ENCODE data around the gene RNF114. TPM values are rescaled to one million over a fixed set of nuclear protein-coding genes. Genes with fewer than 3 reads are reported as not detected.

The RNF114 gene
- total RNA-seq, 1 experiment from 2014 or later = 88.1 TPM

- TF ChIP-seq, protein P1, sequence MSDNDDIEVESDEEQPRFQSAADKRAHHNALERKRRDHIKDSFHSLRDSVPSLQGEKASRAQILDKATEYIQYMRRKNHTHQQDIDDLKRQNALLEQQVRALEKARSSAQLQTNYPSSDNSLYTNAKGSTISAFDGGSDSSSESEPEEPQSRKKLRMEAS (CRISPR knock-in tag; IDR thresholded peaks at IDR 0.05) = no peak
- no peak for TF ChIP-seq OVOL2 (CRISPR knock-in tag; IDR thresholded peaks at IDR 0.05; ENCODE audit: borderline replicate concordance)
- TF ChIP-seq, protein P2, sequence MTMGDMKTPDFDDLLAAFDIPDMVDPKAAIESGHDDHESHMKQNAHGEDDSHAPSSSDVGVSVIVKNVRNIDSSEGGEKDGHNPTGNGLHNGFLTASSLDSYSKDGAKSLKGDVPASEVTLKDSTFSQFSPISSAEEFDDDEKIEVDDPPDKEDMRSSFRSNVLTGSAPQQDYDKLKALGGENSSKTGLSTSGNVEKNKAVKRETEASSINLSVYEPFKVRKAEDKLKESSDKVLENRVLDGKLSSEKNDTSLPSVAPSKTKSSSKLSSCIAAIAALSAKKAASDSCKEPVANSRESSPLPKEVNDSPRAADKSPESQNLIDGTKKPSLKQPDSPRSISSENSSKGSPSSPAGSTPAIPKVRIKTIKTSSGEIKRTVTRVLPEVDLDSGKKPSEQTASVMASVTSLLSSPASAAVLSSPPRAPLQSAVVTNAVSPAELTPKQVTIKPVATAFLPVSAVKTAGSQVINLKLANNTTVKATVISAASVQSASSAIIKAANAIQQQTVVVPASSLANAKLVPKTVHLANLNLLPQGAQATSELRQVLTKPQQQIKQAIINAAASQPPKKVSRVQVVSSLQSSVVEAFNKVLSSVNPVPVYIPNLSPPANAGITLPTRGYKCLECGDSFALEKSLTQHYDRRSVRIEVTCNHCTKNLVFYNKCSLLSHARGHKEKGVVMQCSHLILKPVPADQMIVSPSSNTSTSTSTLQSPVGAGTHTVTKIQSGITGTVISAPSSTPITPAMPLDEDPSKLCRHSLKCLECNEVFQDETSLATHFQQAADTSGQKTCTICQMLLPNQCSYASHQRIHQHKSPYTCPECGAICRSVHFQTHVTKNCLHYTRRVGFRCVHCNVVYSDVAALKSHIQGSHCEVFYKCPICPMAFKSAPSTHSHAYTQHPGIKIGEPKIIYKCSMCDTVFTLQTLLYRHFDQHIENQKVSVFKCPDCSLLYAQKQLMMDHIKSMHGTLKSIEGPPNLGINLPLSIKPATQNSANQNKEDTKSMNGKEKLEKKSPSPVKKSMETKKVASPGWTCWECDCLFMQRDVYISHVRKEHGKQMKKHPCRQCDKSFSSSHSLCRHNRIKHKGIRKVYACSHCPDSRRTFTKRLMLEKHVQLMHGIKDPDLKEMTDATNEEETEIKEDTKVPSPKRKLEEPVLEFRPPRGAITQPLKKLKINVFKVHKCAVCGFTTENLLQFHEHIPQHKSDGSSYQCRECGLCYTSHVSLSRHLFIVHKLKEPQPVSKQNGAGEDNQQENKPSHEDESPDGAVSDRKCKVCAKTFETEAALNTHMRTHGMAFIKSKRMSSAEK (CRISPR knock-in tag; IDR thresholded peaks at IDR 0.05; ENCODE audit: borderline replicate concordance) = no peak
Observed at GRCh38 chr20:49935746-49936152, 448 bp upstream of the RNF114 start (continued).

DNA sequence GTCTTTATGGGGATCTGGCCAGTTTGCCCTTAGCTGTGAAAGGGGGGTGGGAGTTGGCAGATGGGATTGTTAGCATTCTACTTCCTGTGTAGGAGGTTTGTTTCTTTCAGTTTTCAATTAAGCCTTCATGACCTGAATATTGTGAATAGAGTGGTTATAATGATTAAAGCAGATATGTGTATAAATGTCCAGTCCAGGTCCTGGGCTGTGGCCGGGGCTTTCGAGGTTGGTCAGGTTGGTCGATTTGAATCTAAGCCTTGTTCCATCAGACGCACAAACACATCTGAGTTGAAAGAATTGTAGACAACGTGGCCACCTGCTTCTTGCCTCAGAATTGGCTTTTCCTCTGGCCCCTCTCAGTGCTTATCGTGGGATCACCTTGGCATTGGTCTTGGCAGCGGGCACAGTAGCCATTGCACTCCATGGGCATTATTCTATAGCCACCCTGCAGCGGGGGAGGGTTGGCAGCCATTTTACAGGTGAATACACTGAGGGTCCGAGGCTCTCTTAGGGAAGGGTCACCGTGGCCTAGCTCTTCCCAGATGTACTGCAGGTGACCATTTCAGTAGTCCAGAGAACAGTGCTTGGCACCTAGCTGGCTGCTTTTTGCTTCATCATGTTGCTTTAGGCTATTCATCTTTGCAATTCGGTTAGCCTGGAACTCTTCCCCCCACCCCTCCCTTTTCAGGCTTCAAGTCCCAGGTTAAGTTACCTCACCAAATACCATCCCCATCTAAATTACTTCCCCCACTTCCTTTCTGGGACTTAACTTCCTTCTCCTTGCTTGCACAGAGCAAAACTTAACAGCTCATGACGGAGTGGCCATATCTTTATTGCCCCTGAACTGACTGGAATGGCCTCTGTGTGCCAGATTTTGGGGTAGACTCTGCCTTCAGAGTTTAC lies 1.1 kb downstream of the RNF114 start:
- DNase-seq (ENCODE audit: low spot score) (no peak), ATAC-seq (peak; percentile 14; the same call in 1 of the 2 replicates)
- TF ChIP-seq PRDM15 (CRISPR knock-in tag; IDR thresholded peaks at IDR 0.05) (peak; percentile 40; the same call in 1 of the 2 replicates), TEAD1 (CRISPR knock-in tag; IDR thresholded peaks at IDR 0.05) (no peak)
- TF ChIP-seq, protein P1 (CRISPR knock-in tag; IDR thresholded peaks at IDR 0.05) = 0 out of 2 replicates have a peak, but pooled peaks have one; percentile 17
- Mint-ChIP-seq H3K4me3 (peak overlapping the region; percentile 97), H3K27me3 (ENCODE audit: low read depth) (no peaks in the 10 kb centered on the region), H3K27ac (peak overlapping the region; percentile 93), H3K36me3 (peaks cover 22% of the 10 kb centered on the region), H3K4me1 (peaks cover 30% of the 10 kb centered on the region), H3K9me3 (no peaks in the 10 kb centered on the region)
- CTCF ChIA-PET = interaction anchor here (0.8 to 2.6 kb wide), 6 partner anchors 27 to 396 kb away, joined by 3 to 16 read pairs (median 7); no protein-coding TSS in a partner anchor
- POLR2A ChIA-PET = interaction anchor here (1.3 kb wide), 1 partner anchor 21 kb away, joined by 3 read pairs; the partner anchor contains the start of gene SPATA2

DNA sequence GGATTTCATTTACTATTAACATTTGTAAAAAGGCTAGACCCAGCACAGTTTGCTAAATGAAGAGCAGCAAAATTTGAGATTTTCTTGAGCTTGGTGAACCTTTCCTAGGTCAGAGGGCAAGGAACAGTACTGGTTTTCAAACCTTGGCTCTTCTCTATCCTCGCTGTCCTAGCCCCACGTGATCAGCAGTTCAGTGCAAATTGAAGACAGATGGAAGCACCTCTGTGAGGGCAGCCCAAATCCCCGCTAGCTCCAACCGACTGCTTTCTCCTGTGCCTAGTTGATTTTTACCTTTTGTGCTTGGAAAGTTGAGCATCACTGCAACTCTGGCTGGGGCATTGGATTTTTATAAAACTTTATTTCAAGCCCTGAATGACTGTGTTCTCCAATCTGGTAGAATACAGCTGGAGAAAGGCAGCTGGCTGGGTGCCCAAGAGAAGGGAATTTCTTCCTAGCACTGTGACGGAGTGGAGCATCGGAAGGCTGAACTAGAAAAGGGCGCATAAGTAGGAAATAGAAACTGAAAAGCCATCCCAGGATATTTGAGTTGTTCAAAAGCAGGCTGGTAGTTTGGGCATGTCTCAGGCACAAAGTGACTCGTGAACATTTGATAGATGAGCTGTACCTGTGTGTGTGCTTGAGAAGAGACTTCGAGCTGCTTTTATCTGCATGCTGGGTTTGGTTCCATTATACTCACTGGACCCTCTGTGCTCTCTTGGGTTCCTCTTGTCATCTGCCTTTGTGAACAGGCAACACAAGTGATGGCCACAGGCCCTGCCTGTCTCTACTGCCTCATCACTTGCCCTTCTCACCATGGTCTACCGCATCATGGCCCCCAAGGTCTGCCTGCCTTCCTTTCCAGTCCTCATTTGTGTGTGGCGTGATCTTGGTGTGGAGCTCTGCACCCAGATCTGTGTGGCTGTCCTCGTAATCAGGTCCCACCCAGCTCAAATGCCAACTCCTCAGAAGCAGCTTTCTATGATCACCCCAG lies 2.3 kb downstream of the RNF114 start:
- ATAC-seq (no peak), DNase-seq (ENCODE audit: low spot score) (no peak)
- POLR2A ChIA-PET = interaction anchor here (1.3 kb wide), 1 partner anchor 23 kb away, joined by 3 read pairs; the partner anchor contains the start of gene SPATA2
- 0 out of 2 replicates have a peak, but pooled peaks have one; percentile 14 for TF ChIP-seq GABPB1 (CRISPR knock-in tag; IDR thresholded peaks at IDR 0.05)
- TF ChIP-seq, protein P3, sequence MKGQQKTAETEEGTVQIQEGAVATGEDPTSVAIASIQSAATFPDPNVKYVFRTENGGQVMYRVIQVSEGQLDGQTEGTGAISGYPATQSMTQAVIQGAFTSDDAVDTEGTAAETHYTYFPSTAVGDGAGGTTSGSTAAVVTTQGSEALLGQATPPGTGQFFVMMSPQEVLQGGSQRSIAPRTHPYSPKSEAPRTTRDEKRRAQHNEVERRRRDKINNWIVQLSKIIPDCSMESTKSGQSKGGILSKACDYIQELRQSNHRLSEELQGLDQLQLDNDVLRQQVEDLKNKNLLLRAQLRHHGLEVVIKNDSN (CRISPR knock-in tag; IDR thresholded peaks at IDR 0.05) = peak; percentile 47
- peak; percentile 57; the same call in 1 of the 2 replicates for TF ChIP-seq USF2 (CRISPR knock-in tag; IDR thresholded peaks at IDR 0.05)
- no peak for TF ChIP-seq FOXP1 (CRISPR knock-in tag; IDR thresholded peaks at IDR 0.05; ENCODE audit: borderline replicate concordance)
- no peak for TF ChIP-seq ZNF671 (CRISPR knock-in tag; IDR thresholded peaks at IDR 0.05)
- H3K9me3 Mint-ChIP-seq = no peaks in the 10 kb centered on the region
- H3K4me1 Mint-ChIP-seq = peaks cover 30% of the 10 kb centered on the region
- CTCF ChIA-PET = interaction anchor here (0.6 to 2.6 kb wide), 6 partner anchors 26 to 241 kb away, joined by 3 to 16 read pairs (median 6); no protein-coding TSS in a partner anchor
- peaks cover 27% of the 10 kb centered on the region for H3K36me3 Mint-ChIP-seq
- peak overlapping the region; percentile 97 for H3K4me3 Mint-ChIP-seq
- no peaks in the 10 kb centered on the region for H3K27me3 Mint-ChIP-seq (ENCODE audit: low read depth)
- peak overlapping the region; percentile 43 for H3K27ac Mint-ChIP-seq
